Immature natural killer cell (primary cell): Measurements from ENCODE around the gene GLYATL2. TPM values are rescaled to one million over a fixed set of nuclear protein-coding genes. Genes with fewer than 3 reads are reported as not detected.

Source experiments
- DNase-seq, 3 donors: peaks; one replicate each; pipeline ENCODE4 v3.0.0; 2022; ENCODE audit warnings: mixed read lengths in 1 of 3
- H3K27ac Mint-ChIP-seq, 6 donors: one replicate each; pipeline ENCODE4 v1.8.0; 2020; ENCODE audit warnings: mixed read lengths in 6 of 6, mild to moderate bottlenecking in 5 of 6, inconsistent platforms in 4 of 6, moderate library complexity in 3 of 6
- H3K27me3 Mint-ChIP-seq, 3 donors: one replicate each; pipeline ENCODE4 v1.8.0; 2020 to 2021; ENCODE audit warnings: low read depth in 3 of 3, mild to moderate bottlenecking in 3 of 3, mixed read lengths in 3 of 3, moderate library complexity in 3 of 3, inconsistent platforms in 1 of 3
- H3K36me3 Mint-ChIP-seq, 3 donors: one replicate each; pipeline ENCODE4 v1.8.0; 2020; ENCODE audit warnings: mixed read lengths in 3 of 3, inconsistent platforms in 2 of 3, mild to moderate bottlenecking in 2 of 3
- H3K4me1 Mint-ChIP-seq, 2 donors: one replicate each; pipeline ENCODE4 v1.8.0; 2020; ENCODE audit warnings: inconsistent platforms in 2 of 2, mild to moderate bottlenecking in 2 of 2, mixed read lengths in 2 of 2, moderate library complexity in 1 of 2
- H3K4me3 Mint-ChIP-seq, 5 donors: one replicate each; pipeline ENCODE4 v1.8.0; 2020; ENCODE audit warnings: mild to moderate bottlenecking in 5 of 5, mixed read lengths in 5 of 5, inconsistent platforms in 3 of 5, moderate library complexity in 3 of 5
- H3K9me3 Mint-ChIP-seq, 6 donors: one replicate each; pipeline ENCODE4 v1.8.0; 2020; ENCODE audit warnings: mild to moderate bottlenecking in 6 of 6, mixed read lengths in 6 of 6, inconsistent platforms in 4 of 6, moderate library complexity in 3 of 6
- polyA plus RNA-seq, 3 donors: library from polyadenylated mRNA; unstranded; fragments of 300-500 nt; fragmentation: Illumina TruSeq; gene quantifications; one replicate each; pipeline ENCODE4 v1.2.3, GENCODE V29; 2021

Gene GLYATL2
- polyA plus RNA-seq, 3 donors from 2014 or later: not detected

DNA sequence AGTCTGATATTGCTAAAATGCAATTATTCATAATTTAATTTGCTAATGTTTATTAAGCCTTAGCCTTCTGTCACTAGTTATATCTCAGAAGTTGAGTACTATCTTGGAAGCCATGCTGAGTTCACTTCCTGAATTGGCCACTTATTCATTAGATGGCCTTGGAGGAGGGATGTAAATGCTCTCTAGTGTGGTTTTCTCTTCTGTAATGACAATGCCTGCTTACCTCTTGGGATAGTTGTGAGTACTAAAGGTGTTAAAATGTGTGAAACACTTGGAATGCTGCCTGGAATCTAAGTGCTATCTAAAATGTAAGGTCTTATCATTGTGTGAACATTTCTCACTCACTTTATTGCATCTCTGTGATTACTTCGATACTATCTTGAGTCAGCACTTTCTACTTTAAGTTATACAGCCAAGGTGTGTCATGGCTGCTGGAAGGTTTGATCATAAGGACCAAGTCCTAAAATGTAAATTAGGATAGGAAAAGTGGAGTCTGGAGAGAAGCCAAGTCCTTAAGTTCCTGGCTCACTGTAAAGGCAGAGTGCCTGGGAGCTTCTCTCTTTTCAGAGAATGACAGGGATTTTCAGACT is 12.4 kb downstream of the GLYATL2 start:
- Mint-ChIP-seq H3K9me3 (peaks cover 0 to 5% (median 4%) of the 10 kb centered on the region in 6 donors), H3K27me3 (peaks cover 0 to 7% (median 3%) of the 10 kb centered on the region in 3 donors), H3K4me1 (no peaks in the 10 kb centered on the region), H3K36me3 (no peaks in the 10 kb centered on the region), H3K27ac (no peak overlapping the region), H3K4me3 (no peak overlapping the region)
- DNase-seq: no peak

- Mint-ChIP-seq H3K9me3 (peaks cover 0 to 6% (median 4%) of the 10 kb centered on the region in 6 donors), H3K4me1 (no peaks in the 10 kb centered on the region), H3K36me3 (no peaks in the 10 kb centered on the region), H3K4me3 (no peak overlapping the region), H3K27ac (no peak overlapping the region), H3K27me3 (peaks cover 0 to 7% (median 2%) of the 10 kb centered on the region in 3 donors)
- no peak for DNase-seq
Measured at GRCh38 chr11:58830673-58831301, 13.7 kb downstream of the GLYATL2 start.

DNA sequence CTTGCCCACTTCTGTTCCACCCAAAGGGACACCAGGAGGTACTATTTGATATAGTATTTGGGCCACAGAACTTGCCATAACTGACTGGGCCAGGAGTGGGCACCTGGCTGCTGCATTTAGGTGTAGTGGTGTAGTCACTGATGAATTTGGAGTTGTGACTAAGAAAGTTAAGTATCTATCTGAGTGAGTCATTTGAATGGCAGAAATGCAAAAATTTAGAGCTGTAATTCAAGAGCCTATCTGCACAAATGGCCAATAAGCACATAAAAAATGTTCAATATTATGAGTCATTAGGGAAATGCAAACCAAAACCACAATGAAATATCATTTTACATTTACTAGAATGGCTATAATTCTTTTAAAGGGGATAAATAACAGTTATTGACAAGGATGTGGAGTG is 14.7 kb downstream of the GLYATL2 start:
- no peak overlapping the region for H3K4me3 Mint-ChIP-seq
- H3K4me1 Mint-ChIP-seq: no peaks in the 10 kb centered on the region
- H3K27me3 Mint-ChIP-seq: peaks cover 0 to 7% (median 5%) of the 10 kb centered on the region in 3 donors
- peaks cover 2 to 6% (median 5%) of the 10 kb centered on the region in 6 donors for H3K9me3 Mint-ChIP-seq
- no peak for DNase-seq
- no peak overlapping the region for H3K27ac Mint-ChIP-seq
- no peaks in the 10 kb centered on the region for H3K36me3 Mint-ChIP-seq

DNA sequence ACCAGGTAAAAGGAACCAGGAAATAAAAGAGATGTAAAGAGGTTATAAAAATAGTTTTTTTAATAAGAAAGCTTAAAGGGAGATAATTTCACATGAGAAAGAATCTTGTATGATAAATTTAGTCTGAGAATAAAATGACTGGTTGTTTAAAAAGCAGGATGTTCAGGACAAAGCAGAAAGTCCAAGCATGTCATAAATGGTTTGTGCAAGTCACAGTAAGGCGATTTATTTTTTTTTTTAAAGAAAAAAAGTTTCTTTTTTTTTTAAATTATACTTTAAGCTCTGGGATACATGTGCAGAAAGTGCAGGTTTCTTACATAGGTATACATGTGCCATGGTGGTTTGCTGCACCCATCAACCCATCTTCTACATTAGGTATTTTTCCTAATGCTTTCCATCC is 30.8 kb downstream of the GLYATL2 start:
- no peaks in the 10 kb centered on the region for H3K4me1 Mint-ChIP-seq
- H3K36me3 Mint-ChIP-seq: no peaks in the 10 kb centered on the region
- peaks cover 0 to 2% (median 0%) of the 10 kb centered on the region in 3 donors for H3K27me3 Mint-ChIP-seq
- H3K27ac Mint-ChIP-seq: no peak overlapping the region
- DNase-seq: no peak
- H3K4me3 Mint-ChIP-seq: no peak overlapping the region
- peaks cover 8 to 20% (median 13%) of the 10 kb centered on the region in 6 donors for H3K9me3 Mint-ChIP-seq

- H3K27ac Mint-ChIP-seq: no peak overlapping the region
Measured at GRCh38 chr11:58811499-58811898, 33.0 kb downstream of the GLYATL2 start.

GRCh38 chr11:58807343-58807742 is 37.2 kb downstream of the GLYATL2 start:
- Mint-ChIP-seq H3K9me3 (peaks cover 0 to 9% (median under 1%) of the 10 kb centered on the region in 6 donors), H3K27ac (no peak overlapping the region), H3K4me1 (no peaks in the 10 kb centered on the region), H3K27me3 (peaks cover 0 to 5% (median 3%) of the 10 kb centered on the region in 3 donors), H3K36me3 (no peaks in the 10 kb centered on the region), H3K4me3 (no peak overlapping the region)
- DNase-seq: no peak

More at GRCh38 chr11:58811499-58811898, 33.0 kb downstream of the GLYATL2 start:
- no peaks in the 10 kb centered on the region for H3K36me3 Mint-ChIP-seq
- peaks cover 0 to 3% (median 2%) of the 10 kb centered on the region in 3 donors for H3K27me3 Mint-ChIP-seq
- H3K4me1 Mint-ChIP-seq: no peaks in the 10 kb centered on the region
- no peak overlapping the region for H3K4me3 Mint-ChIP-seq
- peaks cover 8 to 14% (median 11%) of the 10 kb centered on the region in 6 donors for H3K9me3 Mint-ChIP-seq
- no peak for DNase-seq

DNA sequence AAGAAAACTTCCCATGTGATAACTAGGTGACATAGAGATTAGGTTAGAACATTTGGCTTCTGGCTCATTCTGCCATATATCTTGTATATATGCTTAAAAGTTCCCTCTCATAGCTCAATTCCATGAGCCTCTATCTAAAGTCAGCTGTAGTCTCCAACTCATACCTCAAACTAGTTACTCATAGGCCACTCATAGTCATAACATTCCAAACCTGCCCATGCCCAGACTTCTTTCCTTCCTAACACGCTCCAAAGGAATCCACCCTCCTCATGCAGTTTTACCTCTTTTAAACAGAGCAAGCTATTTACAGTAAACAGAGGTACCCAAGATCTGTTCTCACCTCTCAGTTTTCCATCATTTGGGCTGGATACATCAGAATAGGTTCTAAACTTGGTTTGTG is 39.4 kb downstream of the GLYATL2 start:
- no peak overlapping the region for H3K27ac Mint-ChIP-seq

GRCh38 chr11:58801974-58802545 is 42.4 kb downstream of the GLYATL2 start:
- Mint-ChIP-seq H3K27me3 (peaks cover 0 to 6% (median 2%) of the 10 kb centered on the region in 3 donors), H3K4me3 (no peak overlapping the region), H3K27ac (no peak overlapping the region), H3K4me1 (no peaks in the 10 kb centered on the region), H3K9me3 (peaks cover 0 to 7% (median 0%) of the 10 kb centered on the region in 6 donors), H3K36me3 (no peaks in the 10 kb centered on the region)
- no peak for DNase-seq

More for the DNA sequence above, 39.4 kb downstream of the GLYATL2 start:
- Mint-ChIP-seq H3K4me1 (no peaks in the 10 kb centered on the region), H3K36me3 (no peaks in the 10 kb centered on the region), H3K9me3 (peaks cover 0 to 10% (median 0%) of the 10 kb centered on the region in 6 donors), H3K4me3 (no peak overlapping the region), H3K27me3 (peaks cover 0 to 8% (median 3%) of the 10 kb centered on the region in 3 donors)
- DNase-seq: no peak

GRCh38 chr11:58801302-58801701 is 43.2 kb downstream of the GLYATL2 start:
- Mint-ChIP-seq H3K4me3 (no peak overlapping the region), H3K27me3 (peaks cover 0 to 6% (median 2%) of the 10 kb centered on the region in 3 donors), H3K9me3 (peaks cover 0 to 8% (median 0%) of the 10 kb centered on the region in 6 donors)

GRCh38 chr11:58796333-58796732 is 48.2 kb downstream of the GLYATL2 start:
- Mint-ChIP-seq H3K27me3 (peaks cover 2 to 4% (median 2%) of the 10 kb centered on the region in 3 donors), H3K36me3 (no peaks in the 10 kb centered on the region), H3K4me1 (no peaks in the 10 kb centered on the region), H3K27ac (no peak overlapping the region), H3K9me3 (peaks cover 0 to 5% (median 0%) of the 10 kb centered on the region in 6 donors), H3K4me3 (no peak overlapping the region)
- DNase-seq: no peak

More at GRCh38 chr11:58801302-58801701, 43.2 kb downstream of the GLYATL2 start:
- Mint-ChIP-seq H3K36me3 (no peaks in the 10 kb centered on the region), H3K4me1 (no peaks in the 10 kb centered on the region), H3K27ac (no peak overlapping the region)
- no peak for DNase-seq

DNA sequence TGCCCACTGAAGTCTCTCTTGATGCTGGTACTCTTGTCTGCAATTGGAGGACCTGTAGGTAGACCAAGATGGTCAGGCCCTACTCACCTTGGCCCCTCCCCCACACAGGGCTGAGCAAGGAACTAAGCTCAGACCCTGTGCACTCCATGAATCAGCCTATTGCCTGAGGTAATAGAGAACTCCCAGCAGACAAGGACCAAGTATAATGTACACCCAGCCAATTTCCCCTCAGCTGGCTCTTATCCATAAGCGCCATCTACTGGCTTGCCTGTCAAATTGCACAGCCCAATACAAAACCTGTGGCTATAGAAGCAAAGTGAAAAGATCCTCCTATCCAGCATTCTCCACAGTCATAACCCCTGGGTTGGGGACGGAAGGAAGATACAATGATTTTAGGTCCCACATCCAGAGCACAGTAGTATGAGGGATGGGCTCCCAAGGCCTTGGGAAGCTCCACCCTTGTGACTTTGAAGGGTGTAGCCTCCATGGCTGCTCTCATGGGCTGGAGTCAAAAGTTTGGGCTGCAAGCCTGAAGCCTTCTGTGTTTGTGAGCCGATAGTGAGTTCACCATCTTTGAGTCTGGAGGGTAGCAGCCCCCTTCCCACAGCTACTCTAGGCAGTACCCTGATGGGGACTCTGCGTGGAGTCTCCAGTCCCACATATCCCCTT is 56.0 kb downstream of the GLYATL2 start:
- Mint-ChIP-seq H3K27me3 (peaks cover 0 to 3% (median 0%) of the 10 kb centered on the region in 3 donors), H3K36me3 (no peaks in the 10 kb centered on the region), H3K9me3 (no peaks in the 10 kb centered on the region), H3K4me3 (no peak overlapping the region), H3K4me1 (no peaks in the 10 kb centered on the region), H3K27ac (no peak overlapping the region)
- peak in 2 of 3 donors; percentile 7 to 16 for DNase-seq

DNA sequence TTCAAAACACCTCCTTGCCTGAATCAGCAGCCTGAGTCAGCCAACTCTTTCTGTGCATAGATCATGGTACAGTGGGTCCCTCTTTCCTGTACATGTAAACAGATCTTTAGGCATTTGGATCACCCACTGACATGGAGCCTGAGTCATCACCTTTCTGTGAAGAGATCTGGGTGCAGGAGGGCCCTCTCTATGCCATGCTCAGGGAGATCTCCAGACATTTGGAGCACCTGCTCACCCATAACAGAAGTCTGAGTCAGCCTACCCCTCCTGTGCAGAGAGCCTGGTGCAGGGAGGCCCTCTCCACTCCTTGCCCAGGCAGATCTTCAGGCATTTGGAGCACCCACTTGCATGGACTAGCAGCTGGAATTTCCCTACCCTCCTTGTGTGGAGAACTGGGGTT is 56.6 kb downstream of the GLYATL2 start:
- no peak for DNase-seq
- Mint-ChIP-seq H3K36me3 (no peaks in the 10 kb centered on the region), H3K4me1 (no peaks in the 10 kb centered on the region), H3K27me3 (peaks cover 0 to 3% (median 0%) of the 10 kb centered on the region in 3 donors), H3K27ac (no peak overlapping the region), H3K9me3 (no peaks in the 10 kb centered on the region), H3K4me3 (no peak overlapping the region)

DNA sequence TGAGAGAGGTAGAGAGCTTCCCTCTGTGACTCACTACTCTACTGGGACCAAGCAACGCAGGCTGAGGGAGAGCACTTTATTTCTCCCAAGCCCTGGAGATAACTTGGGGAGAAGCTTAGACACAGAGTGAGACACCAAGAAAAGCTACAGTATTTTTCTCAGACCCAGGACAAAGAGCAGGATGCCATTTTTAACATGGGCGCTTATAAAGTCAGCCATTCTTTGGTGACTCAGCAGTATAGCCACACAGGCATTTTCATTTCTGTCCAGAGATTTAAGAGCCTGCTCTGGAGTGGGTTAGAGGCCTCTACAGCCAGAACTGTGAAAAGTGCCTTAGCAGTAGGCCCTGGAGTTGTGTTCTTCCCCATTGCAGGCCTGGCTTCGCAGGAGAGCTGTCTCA is 57.8 kb downstream of the GLYATL2 start:
- DNase-seq: no peak
- H3K9me3 Mint-ChIP-seq: no peaks in the 10 kb centered on the region
- H3K4me3 Mint-ChIP-seq: no peak overlapping the region
- peaks cover 0 to 1% (median 0%) of the 10 kb centered on the region in 3 donors for H3K27me3 Mint-ChIP-seq
- H3K27ac Mint-ChIP-seq: no peak overlapping the region
- no peaks in the 10 kb centered on the region for H3K4me1 Mint-ChIP-seq
- no peaks in the 10 kb centered on the region for H3K36me3 Mint-ChIP-seq

DNA sequence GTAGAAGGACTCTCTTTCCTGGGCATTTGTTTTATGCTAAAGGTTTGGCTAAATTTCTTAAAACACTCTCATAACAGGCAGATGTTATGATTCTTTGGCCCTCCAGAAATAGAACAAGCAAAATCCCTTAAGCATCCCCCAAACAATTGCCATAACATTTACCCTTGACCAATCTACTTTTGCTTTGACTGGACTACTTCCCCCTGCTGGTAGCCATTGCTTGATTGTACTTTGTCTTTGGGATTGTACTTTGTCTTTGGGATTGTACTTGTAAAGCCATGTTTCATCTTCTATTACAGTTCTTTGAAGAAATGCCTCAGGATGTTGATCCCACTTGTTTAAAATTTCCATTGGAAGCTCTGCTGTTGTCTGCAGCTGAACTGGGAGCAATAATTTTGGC is 59.5 kb downstream of the GLYATL2 start:
- Mint-ChIP-seq H3K27me3 (peaks cover 0 to under 1% (median 0%) of the 10 kb centered on the region in 3 donors), H3K27ac (no peak overlapping the region), H3K9me3 (no peaks in the 10 kb centered on the region), H3K4me3 (no peak overlapping the region), H3K36me3 (no peaks in the 10 kb centered on the region), H3K4me1 (no peaks in the 10 kb centered on the region)
- DNase-seq: no peak
